Esophagus muscularis mucosa (tissue), 4 donors: ENCODE data around the gene FAM124A. TPM values are rescaled to one million over a fixed set of nuclear protein-coding genes. Genes with fewer than 3 reads are reported as not detected.

ENCODE experiments used
- DNase-seq: peaks from one replicate; pipeline ENCODE4 v3.0.0-alpha.2; 2017; ENCODE audit errors: extremely low spot score
- H3K27ac ChIP-seq, 4 donors: fragments of 200-600 bp; sonication (generic); replicated peaks in 1 of 4; 1 replicate in 3 of 4; 2 replicates in 1 of 4; pipeline ENCODE4 v1.5.1; 2016 to 2019; ENCODE audit warnings: mild to moderate bottlenecking in 1 of 4
- H3K27me3 ChIP-seq, 4 donors: fragments of 200-600 bp; sonication (generic); one replicate each; pipeline versions ENCODE4 v1.5.1 to v1.6.0; 2016 to 2019
- H3K36me3 ChIP-seq, 4 donors: fragments of 200-600 bp; sonication (generic); one replicate each; pipeline ENCODE4 v1.5.1; 2016 to 2019
- H3K4me1 ChIP-seq, 4 donors: fragments of 200-600 bp; sonication (generic); one replicate each; pipeline ENCODE4 v1.5.1; 2016 to 2019
- H3K4me3 ChIP-seq, 4 donors: fragments of 200-600 bp; sonication (generic); 1 replicate in 2 of 4; 2 replicates in 2 of 4; pipeline ENCODE4 v1.5.1; 2016 to 2019; ENCODE audit warnings: mild to moderate bottlenecking in 4 of 4, moderate library complexity in 1 of 4
- H3K9me3 ChIP-seq, 4 donors: fragments of 200-600 bp; sonication (generic); 1 replicate in 3 of 4; 2 replicates in 1 of 4; pipeline ENCODE4 v1.5.1; 2016 to 2019
- CTCF ChIP-seq, 3 experiments: fragments of 200-600 bp in 2 of 3; fragments of 450-650 bp in 1 of 3; sonication (generic) in 2 of 3; IDR thresholded peaks; one replicate each; pipeline ENCODE4 v1.5.1; 2017 to 2019; ENCODE audit warnings: antibody characterized with exemption in 3 of 3, mild to moderate bottlenecking in 2 of 3, moderate library complexity in 1 of 3
- EP300 ChIP-seq: sonication (generic); formaldehyde crosslinking; IDR thresholded peaks from one replicate; pipeline ENCODE4 v1.6.1; 2017; ENCODE audit warnings: antibody characterized with exemption
- POLR2A ChIP-seq: fragments of 450-650 bp; IDR thresholded peaks from one replicate; pipeline ENCODE4 v1.6.1; 2017; ENCODE audit warnings: antibody characterized with exemption, moderate library complexity, mild to moderate bottlenecking, low read depth
- POLR2AphosphoS5 ChIP-seq, 2 donors: sonication (generic); formaldehyde crosslinking; IDR thresholded peaks; one replicate each; pipeline ENCODE4 v1.6.1; 2017; ENCODE audit warnings: antibody characterized with exemption in 2 of 2
- WGBS: methylation state at CpG from one replicate; pipeline ENCODE4 v1.1.5; 2018; 5-methylcytosine and 5-hydroxymethylcytosine counted together
- intact Hi-C: fragments of 100-400 bp; cut with DNase I; formaldehyde crosslinking; loops from one replicate; pipeline ENCODE4 v1.15.1; 2023
- total RNA-seq, 4 donors: library from RNA; depleted of rRNA; stranded (reverse); fragments of >200 nt; gene quantifications; one replicate each; pipeline versions ENCODE4 v1.1.0 to v1.2.1, GENCODE V29; 2016

FAM124A gene
- total RNA-seq, 4 donors from 2014 or later: 17.0 to 30.3 (median 21.0) TPM

GRCh38 chr13:51323824-51324511, 101.8 kb downstream of the FAM124A start:
- intact Hi-C loops: no loop called here
- Histone ChIP-seq H3K27me3 (no peaks in the 10 kb centered on the region), H3K36me3 (no peaks in the 10 kb centered on the region), H3K9me3 (no peaks in the 10 kb centered on the region), H3K4me3 (no peak overlapping the region), H3K27ac (no peak overlapping the region), H3K4me1 (peaks cover 0 to 5% (median 0%) of the 10 kb centered on the region in 4 donors)
- TF ChIP-seq EP300 (no peak), POLR2A (no peak), CTCF (IDR thresholded peaks at IDR 0.05) (no peak), POLR2AphosphoS5 (IDR thresholded peaks at IDR 0.05) (no peak)
- WGBS: 81% methylated on average over 5 of the region's 5 CpGs
- DNase-seq: no peak

- WGBS: 83% methylated on average over 12 of the region's 14 CpGs
- Histone ChIP-seq H3K27me3 (no peaks in the 10 kb centered on the region), H3K9me3 (no peaks in the 10 kb centered on the region), H3K36me3 (no peaks in the 10 kb centered on the region), H3K4me3 (no peak overlapping the region), H3K27ac (no peak overlapping the region), H3K4me1 (peaks cover 0 to 5% (median 0%) of the 10 kb centered on the region in 4 donors)
- intact Hi-C loops: no loop called here
- no peak for DNase-seq
- TF ChIP-seq POLR2AphosphoS5 (IDR thresholded peaks at IDR 0.05): no peak
- TF ChIP-seq CTCF (IDR thresholded peaks at IDR 0.05): no peak
- no peak for TF ChIP-seq EP300
- no peak for TF ChIP-seq POLR2A
These were observed 102.7 kb downstream of the FAM124A start for GRCh38 chr13:51324714-51325420.

- Histone ChIP-seq H3K27ac (no peak overlapping the region), H3K36me3 (no peaks in the 10 kb centered on the region), H3K27me3 (no peaks in the 10 kb centered on the region), H3K4me1 (peaks cover 0 to 5% (median 0%) of the 10 kb centered on the region in 4 donors), H3K4me3 (no peak overlapping the region), H3K9me3 (no peaks in the 10 kb centered on the region)
- 95% methylated on average over 6 of the region's 6 CpGs for WGBS
- intact Hi-C loops: no loop called here
- no peak for DNase-seq
- no peak for TF ChIP-seq CTCF (IDR thresholded peaks at IDR 0.05)
- no peak for TF ChIP-seq POLR2A
- no peak for TF ChIP-seq EP300
These were observed 103.6 kb downstream of the FAM124A start for GRCh38 chr13:51325837-51326236.

- 89% methylated on average over 2 of the region's 2 CpGs for WGBS
- no peaks in the 10 kb centered on the region for H3K27me3 ChIP-seq
- no peak for TF ChIP-seq CTCF (IDR thresholded peaks at IDR 0.05)
- no peak for TF ChIP-seq POLR2A
- no peak for TF ChIP-seq EP300
- no peak for TF ChIP-seq POLR2AphosphoS5 (IDR thresholded peaks at IDR 0.05)
- no peak overlapping the region for H3K4me3 ChIP-seq
- peaks cover 0 to under 1% (median 0%) of the 10 kb centered on the region in 4 donors for H3K4me1 ChIP-seq
- intact Hi-C loops: no loop called here
- DNase-seq: no peak
- H3K27ac ChIP-seq: no peak overlapping the region
- H3K9me3 ChIP-seq: no peaks in the 10 kb centered on the region
- H3K36me3 ChIP-seq: no peaks in the 10 kb centered on the region
These were observed 104.6 kb downstream of the FAM124A start for GRCh38 chr13:51326777-51327176.
